ENCODE measurements around the gene PDIA2.

DNA sequence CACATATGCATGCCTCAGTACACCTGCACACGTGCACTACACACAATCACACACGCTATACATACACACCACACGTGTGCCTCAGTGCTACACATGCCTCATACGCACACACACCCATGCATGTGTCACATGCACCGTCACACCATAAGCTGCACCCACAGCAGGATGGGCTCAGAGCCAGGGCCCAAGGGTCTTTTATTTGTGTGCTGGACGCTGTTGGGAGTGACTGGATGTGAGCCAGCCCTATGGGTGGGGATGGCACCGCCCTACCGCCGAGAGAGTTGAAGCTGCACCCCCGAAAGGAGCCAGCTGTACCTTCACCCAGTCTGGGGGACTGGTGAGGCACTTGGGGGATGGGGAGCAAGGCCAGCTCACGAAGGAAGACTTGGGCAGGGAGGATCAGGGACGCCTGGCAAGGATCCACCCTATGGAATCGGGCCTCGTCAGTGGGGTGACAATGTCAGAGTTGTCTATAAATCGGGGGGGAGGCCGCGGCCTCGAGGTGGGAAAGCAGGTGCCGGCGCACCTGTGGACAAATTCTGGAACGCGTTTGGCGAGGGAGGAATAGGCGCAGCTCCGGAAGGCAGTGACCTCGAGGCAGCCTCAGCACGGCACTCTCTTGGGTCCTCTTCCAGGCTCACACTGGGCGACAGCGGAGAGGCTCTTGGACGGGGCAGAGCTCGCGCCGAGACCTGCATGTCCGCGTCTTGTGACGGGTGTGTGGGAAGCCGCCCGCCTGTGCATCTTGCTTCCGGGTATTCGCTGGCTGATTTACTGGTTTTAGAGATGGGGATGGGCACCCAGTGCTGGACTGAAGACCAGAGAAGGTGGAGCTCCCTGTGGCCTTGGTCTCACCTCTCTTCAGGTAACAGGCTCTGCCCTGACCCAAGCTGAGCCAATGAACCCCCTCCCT is 14.6 kb upstream of the PDIA2 start:
- TF ChIP-seq CTCF (IDR thresholded peaks at IDR 0.05) (no peak), POLR2AphosphoS5 (IDR thresholded peaks at IDR 0.05; ENCODE audit: low read depth, low read length) (no peak), REST (IDR thresholded peaks at IDR 0.05; ENCODE audit: insufficient read depth in 1 of 2, low read depth in 2 of 2, low read length in 1 of 2) (no peak), TCF7L2 (IDR thresholded peaks at IDR 0.05; ENCODE audit: low read depth, low read length) (no peak)
